H1 (cell line): ENCODE results near the gene DVL1. TPM values are rescaled to one million over a fixed set of nuclear protein-coding genes. Genes with fewer than 3 reads are reported as not detected.

ENCODE experiments used
- BCL11A ChIP-seq, 2 experiments: IDR thresholded peaks; one replicate each; pipeline ENCODE4 v1.6.1; 2011; ENCODE audit warnings: low read depth in 2 of 2, low read length in 2 of 2, mild to moderate bottlenecking in 2 of 2
- polyA plus RNA-seq, 7 experiments: library from polyadenylated mRNA; depleted of rRNA in 3 of 7; stranded (reverse) in 5 of 7; unstranded in 2 of 7; fragments of >200 nt in 5 of 7; fragments of 200-250 nt in 2 of 7; gene quantifications; 1 replicate in 5 of 7; 2 replicates in 1 of 7; 4 replicates in 1 of 7; pipeline versions ENCODE4 v1.2.1 to v1.2.3, GENCODE V29; 2011 to 2013; ENCODE audit warnings: missing spikeins in 2 of 7, mixed read lengths in 2 of 7
- total RNA-seq: library from RNA; stranded (reverse); fragmentation: NEBNext Ultra II Directional; extraction: Animal tissue kit (Norgen Biotek cat#: 25700); gene quantifications from 2 replicates; pipeline ENCODE4 v1.2.1, GENCODE V29; 2021

DVL1 gene
- total and polyA plus RNA-seq, 2 of the 8 experiments (the other 6 are each of a cell fraction or from before 2014, with no cell fraction given), result 39.4 to 58.9 TPM

DNA sequence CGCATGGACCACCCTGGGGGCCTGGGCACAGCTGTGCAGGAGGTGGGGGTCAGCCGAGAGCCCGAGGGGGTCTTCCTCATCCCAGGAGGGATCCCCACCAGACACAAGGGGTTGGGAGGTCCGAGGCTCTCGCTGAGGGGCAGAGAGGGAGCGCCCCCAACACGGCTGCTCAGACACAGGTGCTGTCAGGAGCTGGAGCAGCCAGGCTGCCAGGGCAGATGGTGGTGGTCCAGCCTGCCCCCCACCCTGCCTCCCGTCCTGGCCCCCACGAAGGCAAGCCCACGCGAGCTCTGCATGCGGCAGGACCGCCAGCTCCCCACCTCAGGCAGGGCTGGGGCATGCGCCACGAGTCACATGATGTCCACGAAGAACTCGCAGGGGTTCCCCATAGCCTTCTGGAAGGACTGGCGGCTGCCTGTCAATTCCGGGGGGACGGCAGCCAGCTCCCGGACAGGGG is 13.4 kb downstream of the DVL1 start (continued):
- no peak for TF ChIP-seq BCL11A (IDR thresholded peaks at IDR 0.05; ENCODE audit: low read depth in 2 of 2, low read length in 2 of 2)
